ENCODE data around the gene KDM1B. TPM values are rescaled to one million over a fixed set of nuclear protein-coding genes. Genes with fewer than 3 reads are reported as not detected.

Gene KDM1B
- total and polyA plus RNA-seq, 9 of the 15 experiments (the other 6 are each of a cell fraction or from before 2014, with no cell fraction given) = 1.4 to 58.9 (median 36.3) TPM

- TF ChIP-seq SFPQ (IDR thresholded peaks at IDR 0.05; ENCODE audit: low read depth, low read length) (no peak), HOMEZ (CRISPR knock-in tag; IDR thresholded peaks at IDR 0.05) (no peak), RBM17 (IDR thresholded peaks at IDR 0.05; ENCODE audit: borderline replicate concordance, low read depth, low read length) (no peak), E4F1 (CRISPR knock-in tag; IDR thresholded peaks at IDR 0.05; ENCODE audit: borderline replicate concordance) (no peak), ZNF764 (CRISPR knock-in tag; IDR thresholded peaks at IDR 0.05; ENCODE audit: low read depth) (no peak), ZZZ3 (IDR thresholded peaks at IDR 0.05) (no peak), PBX2 (CRISPR knock-in tag; IDR thresholded peaks at IDR 0.05; ENCODE audit: low read depth) (no peak), PBX2 (tag; conservative IDR thresholded peaks at IDR 0.05; ENCODE audit: low read depth) (no peak), NONO (IDR thresholded peaks at IDR 0.05; ENCODE audit: low read depth in 2 of 2, low read length in 1 of 2) (no peak), JUN (IDR thresholded peaks at IDR 0.05; ENCODE audit: borderline replicate concordance, low read depth, low read length) (no peak), JUN (CRISPR knock-in tag; IDR thresholded peaks at IDR 0.05; ENCODE audit: borderline replicate concordance) (no peak), RFX7 (CRISPR knock-in tag; IDR thresholded peaks at IDR 0.05) (no peak), MXD1 (CRISPR knock-in tag; IDR thresholded peaks at IDR 0.05; ENCODE audit: borderline replicate concordance, poor library complexity, severe bottlenecking) (no peak), LEF1 (IDR thresholded peaks at IDR 0.05) (no peak), ERF (CRISPR knock-in tag; IDR thresholded peaks at IDR 0.05) (no peak), ZNF511 (CRISPR knock-in tag; IDR thresholded peaks at IDR 0.05) (0 out of 2 replicates have a peak, but pooled peaks have one; percentile 35), TAF1 (IDR thresholded peaks at IDR 0.05; ENCODE audit: control insufficient read depth, extremely low read depth, insufficient read depth, low read length, severe bottlenecking) (peak; percentile 23)
These were observed 721 bp downstream of the KDM1B start (continued) for GRCh38 chr6:18155864-18156421.

All from K562 (cell line).